A549 (cell line): ENCODE data around the gene ACOXL. TPM values are rescaled to one million over a fixed set of nuclear protein-coding genes. Genes with fewer than 3 reads are reported as not detected.

Experiments used
- ATAC-seq, 2 experiments: fragments of 200-7000 bp in 1 of 2; fragments of >200 bp in 1 of 2; cut with Nextera tagmentation in 1 of 2; cut with Tn5 transposase in 1 of 2; 3 replicates each; pipeline versions ENCODE4 v1.8.0 to v1.9.1; 2018 to 2020; ENCODE audit warnings: mild to moderate bottlenecking in 1 of 2, moderate library complexity in 1 of 2
- CTCF ChIA-PET: fragments of 300-600 bp; sonication (Branson Sonifier 250); formaldehyde crosslinking; extraction: SDS; loops from one replicate; lab custom pipeline; 2021; ENCODE audit warnings: antibody characterized with exemption, inconsistent platforms; lab: Yijun Ruan, JAX
- POLR2A ChIA-PET: fragments of 350-600 bp; formaldehyde crosslinking; extraction: SDS; loops from one replicate; lab custom pipeline; 2021; ENCODE audit warnings: antibody characterized with exemption, inconsistent platforms; lab: Yijun Ruan, JAX
- DNase-seq, 2 experiments: peaks; one replicate each; pipeline versions ENCODE4 v3.0.0 to v3.0.0-alpha.2; 2011 to 2016; ENCODE audit warnings: low read depth in 1 of 2, low spot score in 1 of 2
- FAIRE-seq: peaks from 2 replicates; lab custom pipeline; 2011; peaks lifted over from hg19 to GRCh38; lab: Jason Lieb, UNC
- H3K27ac ChIP-seq, 2 experiments: fragments of >200 bp; sonication (Bioruptor Twin); formaldehyde crosslinking; 3 replicates each; pipeline ENCODE4 v1.5.1; 2016 to 2017
- H3K4me1 ChIP-seq: fragments of >200 bp; sonication (Bioruptor Twin); formaldehyde crosslinking; 3 replicates; pipeline ENCODE4 v1.6.1; 2016
- H3K4me2 ChIP-seq: fragments of >200 bp; sonication (Bioruptor Twin); formaldehyde crosslinking; 3 replicates; pipeline ENCODE4 v1.6.1; 2016
- H3K4me3 ChIP-seq: fragments of >200 bp; sonication (Bioruptor Twin); formaldehyde crosslinking; 3 replicates; pipeline ENCODE4 v1.5.1; 2016
- H3K9me3 ChIP-seq: fragments of >200 bp; sonication (Bioruptor Twin); formaldehyde crosslinking; 3 replicates; pipeline ENCODE4 v1.6.1; 2016
- BCL3 ChIP-seq: fragments of >200 bp; sonication (Bioruptor Twin); formaldehyde crosslinking; IDR thresholded peaks from 3 replicates; pipeline ENCODE4 v1.6.1; 2016
- CBX2 ChIP-seq: fragments of 200-600 bp; sonication (generic); IDR thresholded peaks from 2 replicates; pipeline ENCODE4 v1.6.1; 2016; ENCODE audit warnings: low read depth, mild to moderate bottlenecking, borderline replicate concordance
- CBX8 ChIP-seq: fragments of 200-600 bp; sonication (generic); IDR thresholded peaks from 2 replicates; pipeline ENCODE4 v1.6.1; 2016
- CEBPB ChIP-seq, 2 experiments: fragments of >200 bp in 1 of 2; sonication (Bioruptor Twin) in 1 of 2; formaldehyde crosslinking in 1 of 2; IDR thresholded peaks; 2 replicates each; pipeline ENCODE4 v1.6.1; 2012 to 2016
- CTCF ChIP-seq: fragments of >200 bp; sonication (Bioruptor Twin); formaldehyde crosslinking; IDR thresholded peaks from 3 replicates; pipeline ENCODE4 v1.5.1; 2016
- EP300 ChIP-seq, 2 experiments: fragments of >200 bp; sonication (Bioruptor Twin); formaldehyde crosslinking; IDR thresholded peaks; 2 replicates in 1 of 2; 3 replicates in 1 of 2; pipeline ENCODE4 v1.6.1; 2016 to 2017
- ESRRA ChIP-seq: fragments of 150-350 bp; IDR thresholded peaks from 2 replicates; pipeline ENCODE4 v1.6.1; 2014; ENCODE audit warnings: mild to moderate bottlenecking, low read length, borderline replicate concordance
- GATA3 ChIP-seq: IDR thresholded peaks from 2 replicates; pipeline ENCODE4 v1.6.1; 2012; ENCODE audit warnings: borderline replicate concordance
- HOXB13 ChIP-seq: fragments of 250-450 bp; sonication (Bioruptor Pico); IDR thresholded peaks from 2 replicates; pipeline ENCODE4 v1.5.0; 2020; ENCODE audit warnings: low read depth, mild to moderate bottlenecking, moderate library complexity
- JUN ChIP-seq, 2 experiments: fragments of >200 bp; sonication (Bioruptor Twin); formaldehyde crosslinking; IDR thresholded peaks; 2 replicates in 1 of 2; 3 replicates in 1 of 2; pipeline ENCODE4 v1.6.1; 2016 to 2017
- JUNB ChIP-seq: fragments of >200 bp; sonication (Bioruptor Twin); formaldehyde crosslinking; IDR thresholded peaks from 2 replicates; pipeline ENCODE4 v1.6.1; 2016
- KDM1A ChIP-seq: fragments of 200-600 bp; sonication (generic); IDR thresholded peaks from 2 replicates; pipeline ENCODE4 v1.6.1; 2016; ENCODE audit warnings: low read depth, mild to moderate bottlenecking
- KDM5A ChIP-seq: fragments of 200-600 bp; sonication (generic); IDR thresholded peaks from 2 replicates; pipeline ENCODE4 v1.6.1; 2016; ENCODE audit warnings: antibody characterized with exemption, mild to moderate bottlenecking
- MAX ChIP-seq: IDR thresholded peaks from 2 replicates; pipeline ENCODE4 v1.6.1; 2012
- MAZ ChIP-seq: fragments of 150-350 bp; IDR thresholded peaks from 2 replicates; pipeline ENCODE4 v1.6.1; 2014; ENCODE audit warnings: antibody characterized with exemption, low read depth, low read length, borderline replicate concordance
- NPAS2 ChIP-seq: fragments of 250-450 bp; sonication (Bioruptor Pico); IDR thresholded peaks from 2 replicates; pipeline ENCODE4 v1.8.0; 2022; ENCODE audit warnings: mild to moderate bottlenecking, moderate library complexity, borderline replicate concordance
- PBX3 ChIP-seq: IDR thresholded peaks from 2 replicates; pipeline ENCODE4 v1.6.1; 2012
- POLR2A ChIP-seq: IDR thresholded peaks from 2 replicates; pipeline ENCODE4 v1.6.1; 2012; ENCODE audit warnings: mild to moderate bottlenecking, low read length
- POLR2AphosphoS2 ChIP-seq: conservative IDR thresholded peaks from 2 replicates; pipeline ENCODE4 v1.6.1; 2012; ENCODE audit warnings: low read length, improper control_type of control experiment, inconsistent platforms
- RAD21 ChIP-seq, 2 experiments: fragments of >200 bp in 1 of 2; sonication (Bioruptor Twin) in 1 of 2; formaldehyde crosslinking in 1 of 2; IDR thresholded peaks in 1 of 2; conservative IDR thresholded peaks in 1 of 2; 2 replicates in 1 of 2; 3 replicates in 1 of 2; pipeline ENCODE4 v1.6.1; 2012 to 2018; ENCODE audit warnings: inconsistent platforms in 1 of 2
- RARB ChIP-seq: fragments of 250-450 bp; sonication (Bioruptor Pico); IDR thresholded peaks from 2 replicates; pipeline ENCODE4 v1.8.0; 2021; ENCODE audit warnings: mild to moderate bottlenecking, moderate library complexity
- RFX5 ChIP-seq: fragments of 450-650 bp; IDR thresholded peaks from 2 replicates; pipeline ENCODE4 v1.7.1; 2014; ENCODE audit warnings: antibody characterized with exemption, mild to moderate bottlenecking, moderate library complexity
- SREBF2 ChIP-seq: fragments of 450-650 bp; IDR thresholded peaks from 2 replicates; pipeline ENCODE4 v1.6.1; 2014; ENCODE audit warnings: mild to moderate bottlenecking, moderate library complexity
- TP53 ChIP-seq: fragments of 250-450 bp; sonication (Bioruptor Pico); IDR thresholded peaks from 2 replicates; pipeline ENCODE4 v1.5.0; 2021; ENCODE audit warnings: mild to moderate bottlenecking, moderate library complexity
- ZC3H11A ChIP-seq: fragments of 450-650 bp; IDR thresholded peaks from 2 replicates; pipeline ENCODE4 v1.6.1; 2014; ENCODE audit warnings: antibody characterized with exemption, mild to moderate bottlenecking
- ZNF302 ChIP-seq: fragments of 250-450 bp; sonication (Bioruptor Pico); IDR thresholded peaks from 2 replicates; pipeline ENCODE4 v1.9.0; 2021; ENCODE audit warnings: inconsistent platforms, mild to moderate bottlenecking, moderate library complexity
- WGBS: methylation state at CpG from one replicate; pipeline ENCODE4 v1.1.6; 2017; ENCODE audit errors: missing lambda C conversion rate; 5-methylcytosine and 5-hydroxymethylcytosine counted together
- polyA plus RNA-seq, 4 experiments: library from polyadenylated mRNA; depleted of rRNA in 3 of 4; stranded (reverse); fragments of >200 nt; fragmentation: RNase III in 1 of 4; extraction: RNeasy Plus Mini Kit Qiagen cat#74134 plus additional on column Dnase treatment in 1 of 4; gene quantifications; 2 replicates in 3 of 4; 3 replicates in 1 of 4; pipeline ENCODE4 v1.2.3, GENCODE V29; 2011 to 2017

The ACOXL gene
- polyA plus RNA-seq, 2 of the 4 experiments (the other 2 are of a cell fraction), result not detected

- no peak for FAIRE-seq
- H3K4me1 ChIP-seq, result no peaks in the 10 kb centered on the region
- no peak for DNase-seq
- TF ChIP-seq BCL3 (no peak), ZC3H11A (no peak), GATA3 (no peak), PBX3 (no peak), NPAS2 (CRISPR knock-in tag) (no peak), CBX8 (no peak), POLR2AphosphoS2 (no peak)
- TF ChIP-seq, all 56 proteins: peak for 0
- ChIA-PET CTCF (no interaction called here), POLR2A (no interaction called here)
- Histone ChIP-seq H3K4me2 (no peak overlapping the region), H3K4me3 (no peak overlapping the region), H3K9me3 (peaks cover 10% of the 10 kb centered on the region; the same call in 1 of the 3 replicates), H3K27ac (no peak overlapping the region)
- no peak for ATAC-seq
- 0% methylated on average over 1 of the region's 1 CpG for WGBS
These were observed 178.1 kb downstream of the ACOXL start for GRCh38 chr2:110910423-110910822.

- ATAC-seq (no peak), DNase-seq (no peak), FAIRE-seq (no peak)
- 81% methylated on average over 1 of the region's 1 CpG for WGBS
- TF ChIP-seq KDM5A, result no peak
- no peak for TF ChIP-seq RARB (CRISPR knock-in tag)
- TF ChIP-seq POLR2AphosphoS2, result no peak
- no peak for TF ChIP-seq ESRRA
- no peak for TF ChIP-seq MAX
- no peak for TF ChIP-seq JUN (IDR thresholded peaks at IDR 0.05)
- TF ChIP-seq ZNF302 (CRISPR knock-in tag), result no peak
- no peak for TF ChIP-seq POLR2A
- TF ChIP-seq RAD21 (conservative IDR thresholded peaks at IDR 0.05 in 1 of 2, IDR thresholded peaks at IDR 0.05 in 1 of 2), result no peak
- TF ChIP-seq CBX2, result no peak
- TF ChIP-seq CEBPB (IDR thresholded peaks at IDR 0.05), result no peak
- no peak for TF ChIP-seq SREBF2
- no peak for TF ChIP-seq EP300 (IDR thresholded peaks at IDR 0.05)
- no peak for TF ChIP-seq NPAS2 (CRISPR knock-in tag)
- TF ChIP-seq HOXB13, result no peak
- TF ChIP-seq ZC3H11A, result no peak
- no peak for TF ChIP-seq KDM1A
- TF ChIP-seq RFX5, result no peak
- no peak for TF ChIP-seq MAZ
- TF ChIP-seq TP53 (CRISPR knock-in tag), result no peak
- ChIA-PET CTCF (no interaction called here), POLR2A (no interaction called here)
- Histone ChIP-seq H3K4me3 (no peak overlapping the region), H3K9me3 (no peaks in the 10 kb centered on the region), H3K4me2 (no peak overlapping the region), H3K4me1 (no peaks in the 10 kb centered on the region), H3K27ac (no peak overlapping the region)
These were observed 187.4 kb downstream of the ACOXL start for GRCh38 chr2:110919738-110920137.

GRCh38 chr2:110925479-110925878, 193.1 kb downstream of the ACOXL start:
- Histone ChIP-seq H3K4me2 (no peak overlapping the region), H3K9me3 (peaks cover 21% of the 10 kb centered on the region), H3K27ac (no peak overlapping the region), H3K4me1 (no peaks in the 10 kb centered on the region), H3K4me3 (no peak overlapping the region)
- POLR2A ChIA-PET, result no interaction called here
- no peak for ATAC-seq
- TF ChIP-seq MAX (no peak), MAZ (no peak), CTCF (no peak), JUNB (no peak), TP53 (CRISPR knock-in tag) (no peak), POLR2A (no peak)
- CTCF ChIA-PET, result no interaction called here
- no peak for DNase-seq
- FAIRE-seq, result no peak
